HG02623 (cell line): ENCODE measurements around the gene SLBP.

ENCODE experiments used
- ATAC-seq: cut with Tn5 transposase; IDR thresholded peaks from one replicate; pipeline ENCODE4 v1.9.1; 2021; ENCODE audit warnings: moderate library complexity; ENCODE audit not compliant: unreplicated experiment

Gene SLBP

DNA sequence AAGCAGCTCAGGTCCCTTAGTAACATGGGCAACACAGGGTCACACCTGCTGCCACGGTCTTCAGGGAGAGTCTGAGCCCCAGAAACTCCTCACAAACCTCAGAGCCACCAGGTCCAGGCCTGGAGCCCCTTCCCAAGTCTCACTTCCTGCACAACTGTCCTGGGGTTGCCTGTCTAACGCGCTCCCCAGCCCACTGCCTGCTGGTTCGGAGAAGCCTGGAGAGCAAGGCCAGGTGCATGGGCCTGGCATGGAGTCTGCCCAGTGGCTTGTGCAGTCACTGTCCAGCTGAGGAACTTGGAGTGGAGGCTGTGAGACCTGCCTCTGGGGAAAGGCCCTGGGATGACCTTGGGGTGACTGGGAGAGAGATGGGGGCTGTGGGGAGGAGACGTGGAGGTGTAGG lies 56.0 kb downstream of the SLBP start:
- no peak for ATAC-seq

DNA sequence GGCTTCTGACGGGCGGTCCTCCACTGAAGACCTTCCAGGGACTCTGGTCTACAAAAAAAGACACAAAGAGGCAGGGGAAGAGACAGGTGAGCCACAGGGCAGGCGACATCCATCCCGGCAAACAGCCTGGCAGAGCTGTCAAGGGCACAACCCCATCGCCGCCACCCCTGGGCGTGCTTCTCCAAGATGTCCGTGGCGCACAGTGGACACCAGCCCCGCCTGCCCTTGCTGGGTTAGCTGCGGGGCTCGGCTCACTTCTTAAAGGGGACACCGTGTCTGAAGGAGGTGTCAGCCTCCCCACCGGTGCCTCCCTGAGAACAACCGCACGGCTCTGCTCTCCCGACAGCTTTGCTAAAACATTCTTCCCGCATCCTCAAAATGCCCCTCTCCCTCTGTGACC lies 56.4 kb downstream of the SLBP start:
- ATAC-seq: no peak

GRCh38 chr4:1655081-1655480 lies 57.0 kb downstream of the SLBP start:
- ATAC-seq: no peak

DNA sequence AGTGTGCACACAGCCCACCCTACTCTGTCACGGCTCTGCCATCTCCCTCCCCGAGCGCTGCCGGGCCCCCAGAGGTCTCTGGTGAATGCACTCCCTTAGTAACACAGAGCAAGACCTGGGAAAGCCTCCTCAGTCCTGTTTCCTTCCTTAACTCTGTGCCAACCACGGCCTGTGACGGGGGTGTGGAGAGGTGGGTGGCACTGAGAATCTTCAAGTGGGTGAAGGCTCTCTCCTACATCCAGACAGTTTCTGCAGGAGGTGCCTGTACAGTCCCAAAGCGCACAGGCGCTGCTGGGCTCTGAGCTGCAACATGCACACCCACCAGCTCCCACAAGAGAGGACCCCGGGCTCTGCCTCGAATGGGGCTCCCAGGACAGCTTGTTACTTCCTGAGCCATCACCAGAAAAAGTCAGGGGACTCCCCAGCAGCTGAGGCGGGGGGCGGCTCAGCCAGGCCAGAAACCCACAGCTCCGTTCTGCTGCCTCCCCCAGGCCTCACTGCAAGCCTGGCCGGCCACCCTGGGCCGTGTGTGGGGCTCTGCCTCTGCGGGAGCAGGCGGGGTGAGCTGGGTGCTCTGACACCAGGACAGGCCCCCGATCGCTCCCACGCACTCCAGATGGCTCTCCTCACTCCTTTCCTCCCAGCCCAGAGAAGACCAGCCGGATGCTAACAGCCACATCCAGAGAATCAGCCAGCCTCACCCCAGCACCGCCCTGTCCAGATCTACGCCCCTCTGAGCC lies 57.7 kb downstream of the SLBP start:
- ATAC-seq: no peak

DNA sequence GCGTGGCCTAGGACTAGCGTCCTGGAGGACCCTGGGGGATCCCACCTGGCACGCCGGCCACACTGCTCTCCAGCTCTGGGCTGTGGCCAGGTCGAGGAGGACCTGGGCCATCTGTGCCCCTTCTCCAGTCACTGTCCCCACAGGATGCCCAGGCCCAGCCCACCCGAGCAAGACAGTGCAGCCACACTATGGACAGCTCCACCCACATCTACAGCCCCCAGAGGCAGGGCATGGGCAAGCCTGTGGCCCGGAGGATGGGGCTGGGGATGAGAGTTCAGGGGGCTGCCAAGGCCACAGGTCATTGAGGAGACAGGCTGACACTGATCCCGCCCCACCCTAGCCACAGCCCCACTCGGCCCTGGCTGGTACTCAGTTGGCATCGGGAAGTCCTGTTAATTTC lies 58.3 kb downstream of the SLBP start:
- ATAC-seq: no peak

- ATAC-seq: no peak
These were observed 60.0 kb downstream of the SLBP start for GRCh38 chr4:1652088-1652487.

- ATAC-seq: no peak
These were observed 60.5 kb downstream of the SLBP start for GRCh38 chr4:1651609-1652008.

GRCh38 chr4:1648962-1649361 lies 63.2 kb downstream of the SLBP start:
- ATAC-seq: no peak

- ATAC-seq: no peak
These were observed 64.7 kb downstream of the SLBP start for GRCh38 chr4:1647432-1647831.

DNA sequence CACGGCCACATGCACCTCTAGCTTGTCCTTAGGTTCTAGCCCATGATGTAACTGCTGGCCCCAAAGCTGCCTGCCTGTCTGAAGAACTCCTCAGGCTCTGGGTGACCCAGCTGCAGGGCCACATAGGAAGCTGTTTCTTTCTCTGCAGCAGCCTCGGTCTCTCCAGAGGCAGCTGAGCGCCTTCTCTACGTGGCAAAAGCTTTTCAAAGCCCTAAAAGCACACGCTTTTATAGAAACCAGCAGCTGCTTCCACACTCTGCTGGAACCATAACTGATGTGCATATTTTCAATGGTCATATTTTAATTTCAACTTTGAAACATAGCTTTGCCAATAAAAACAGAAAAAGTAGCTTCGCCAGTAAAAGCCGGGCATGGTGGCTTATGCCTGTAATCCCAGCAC lies 65.4 kb downstream of the SLBP start:
- no peak for ATAC-seq

DNA sequence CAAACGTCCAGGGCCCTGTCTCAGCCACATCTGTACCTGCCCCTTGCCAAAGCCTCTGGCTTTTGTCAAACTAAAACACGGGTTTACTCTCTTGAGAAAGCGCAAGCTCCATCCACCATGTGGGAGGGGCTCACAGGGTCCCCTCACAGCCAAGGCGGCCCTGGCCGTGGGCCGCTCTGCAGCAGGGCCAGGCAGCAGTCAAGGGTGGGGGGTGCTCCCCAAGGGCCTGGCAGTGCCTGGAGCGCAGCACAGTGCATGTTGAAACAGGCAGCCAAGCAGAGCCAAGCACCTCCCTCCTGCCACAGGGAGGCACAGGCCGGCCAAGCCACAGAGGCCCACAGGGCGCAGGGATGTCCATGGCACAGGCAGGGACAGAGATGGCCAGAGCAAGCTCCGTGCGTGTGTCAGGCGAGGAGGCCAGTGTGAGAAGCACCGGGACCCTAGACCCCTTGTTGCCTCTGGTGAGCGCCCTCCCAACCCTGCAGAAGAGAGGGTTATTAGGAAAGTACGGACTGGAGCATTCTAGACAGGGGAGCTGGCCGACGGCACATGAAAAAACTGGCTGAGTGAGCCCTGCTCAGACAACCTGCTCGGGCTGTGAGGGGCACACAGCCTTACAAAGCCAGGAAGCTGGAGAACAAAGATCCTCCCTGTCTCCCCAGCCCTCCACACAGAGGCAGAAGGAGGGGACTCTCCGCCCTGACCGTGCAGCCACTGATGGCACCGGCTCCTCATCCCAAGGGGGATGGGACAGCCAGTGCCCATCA lies 67.0 kb downstream of the SLBP start:
- ATAC-seq: no peak

DNA sequence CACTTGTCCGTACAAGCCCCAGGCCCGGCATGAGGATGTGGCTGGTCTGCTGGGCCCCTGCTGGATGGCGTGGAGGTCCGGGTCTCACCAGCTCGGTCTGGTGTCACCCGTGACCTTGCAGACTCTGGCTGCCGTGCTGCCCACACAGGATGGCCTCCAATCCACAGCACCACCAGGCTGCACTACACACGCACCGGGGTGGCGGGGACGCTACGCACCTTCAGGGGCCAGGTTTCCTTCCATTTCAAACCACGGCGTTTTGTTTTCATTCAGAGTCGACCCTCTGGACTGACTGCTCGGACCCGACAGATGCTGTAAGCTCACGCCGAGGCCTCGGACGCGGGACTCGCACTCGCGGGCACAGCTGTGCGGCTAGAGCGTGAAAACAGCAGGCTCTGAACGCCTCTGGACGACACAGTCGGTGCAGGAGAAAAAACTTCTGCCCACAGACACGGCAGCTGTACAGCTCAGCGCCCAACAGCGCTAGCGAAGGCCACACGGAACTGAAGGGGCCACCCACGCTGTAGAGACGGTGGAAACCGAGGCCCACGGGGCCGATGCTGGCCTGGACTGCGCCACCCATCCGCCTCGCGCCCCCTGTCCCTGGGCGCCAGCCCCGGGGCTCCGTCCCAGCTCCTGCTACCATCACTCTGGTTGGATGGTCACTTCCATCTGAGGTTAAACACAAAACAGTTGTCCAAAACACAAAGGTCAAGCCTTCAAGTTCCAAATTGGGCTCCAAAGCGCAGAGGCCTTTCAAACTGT lies 68.0 kb downstream of the SLBP start:
- ATAC-seq: no peak
